HG03378 (cell line): ENCODE results near the gene MYO19.
A peak's percentile ranks its signal among the peaks of the same experiment; 100 is the strongest.

Experiments used
- ATAC-seq: cut with Tn5 transposase; IDR thresholded peaks from one replicate; pipeline ENCODE4 v1.9.1; 2021; ENCODE audit warnings: mild to moderate bottlenecking, moderate library complexity; ENCODE audit not compliant: unreplicated experiment

The MYO19 gene

GRCh38 chr17:36534840-36535668 lies at the start of gene MYO19, which contains the start of gene PIGW:
Gene MYO19 (minus strand): TSS chr17:36534868. CDS start chr17:36532538, 2,330 bp downstream.
Gene PIGW (plus strand): TSS chr17:36534987. CDS start chr17:36537102, 2,115 bp downstream.
- ATAC-seq, result peak; percentile 46

GRCh38 chr17:36583787-36584186 lies 49.1 kb upstream of the MYO19 start:
- ATAC-seq, result no peak

GRCh38 chr17:36578671-36579070 lies 44.0 kb upstream of the MYO19 start:
- no peak for ATAC-seq

GRCh38 chr17:36576793-36577192 lies 42.1 kb upstream of the MYO19 start:
- ATAC-seq, result no peak

GRCh38 chr17:36575028-36575427 lies 40.4 kb upstream of the MYO19 start:
- no peak for ATAC-seq

GRCh38 chr17:36566081-36566480 lies 31.4 kb upstream of the MYO19 start:
- ATAC-seq, result no peak

- no peak for ATAC-seq
These were observed 18.8 kb upstream of the MYO19 start for GRCh38 chr17:36553459-36553858.

- ATAC-seq, result peak; percentile 37
These were observed 16.1 kb upstream of the MYO19 start for GRCh38 chr17:36550491-36551417.

GRCh38 chr17:36547776-36548175 lies 13.1 kb upstream of the MYO19 start:
- ATAC-seq, result no peak

- ATAC-seq, result no peak
These were observed 11.9 kb upstream of the MYO19 start for GRCh38 chr17:36546418-36547093.

- peak; percentile 34 for ATAC-seq
These were observed 11.1 kb upstream of the MYO19 start for GRCh38 chr17:36545465-36546417.

GRCh38 chr17:36545077-36545464 lies 10.4 kb upstream of the MYO19 start:
- peak; percentile 23 for ATAC-seq

GRCh38 chr17:36544307-36545076 lies 9.8 kb upstream of the MYO19 start, which contains the start of gene GGNBP2:
Gene GGNBP2 (plus strand): TSS chr17:36544919. CDS start chr17:36545725, 806 bp downstream.
- ATAC-seq, result peak; percentile 32

- ATAC-seq, result peak; percentile 14
These were observed 9.3 kb upstream of the MYO19 start for GRCh38 chr17:36544044-36544306.

- ATAC-seq, result no peak
These were observed 8.1 kb upstream of the MYO19 start for GRCh38 chr17:36542755-36543154.

- ATAC-seq, result no peak
These were observed 6.0 kb upstream of the MYO19 start for GRCh38 chr17:36540696-36541095.

GRCh38 chr17:36535669-36536081 lies 1.0 kb upstream of the MYO19 start:
- ATAC-seq, result no peak

GRCh38 chr17:36533935-36534839 lies 481 bp downstream of the MYO19 start:
- ATAC-seq, result peak; percentile 22
